HG02642 (cell line): Measurements from ENCODE around the gene USP6NL.
"Not testable (repeated sequence)": the region's sequence is repeated elsewhere in the genome, so short reads cannot be mapped to it uniquely, and the experiment has no call there.

Experiments
- ATAC-seq: cut with Tn5 transposase; IDR thresholded peaks from one replicate; pipeline ENCODE4 v1.9.1; 2021; ENCODE audit warnings: mild to moderate bottlenecking; ENCODE audit not compliant: unreplicated experiment, poor library complexity

USP6NL gene

DNA sequence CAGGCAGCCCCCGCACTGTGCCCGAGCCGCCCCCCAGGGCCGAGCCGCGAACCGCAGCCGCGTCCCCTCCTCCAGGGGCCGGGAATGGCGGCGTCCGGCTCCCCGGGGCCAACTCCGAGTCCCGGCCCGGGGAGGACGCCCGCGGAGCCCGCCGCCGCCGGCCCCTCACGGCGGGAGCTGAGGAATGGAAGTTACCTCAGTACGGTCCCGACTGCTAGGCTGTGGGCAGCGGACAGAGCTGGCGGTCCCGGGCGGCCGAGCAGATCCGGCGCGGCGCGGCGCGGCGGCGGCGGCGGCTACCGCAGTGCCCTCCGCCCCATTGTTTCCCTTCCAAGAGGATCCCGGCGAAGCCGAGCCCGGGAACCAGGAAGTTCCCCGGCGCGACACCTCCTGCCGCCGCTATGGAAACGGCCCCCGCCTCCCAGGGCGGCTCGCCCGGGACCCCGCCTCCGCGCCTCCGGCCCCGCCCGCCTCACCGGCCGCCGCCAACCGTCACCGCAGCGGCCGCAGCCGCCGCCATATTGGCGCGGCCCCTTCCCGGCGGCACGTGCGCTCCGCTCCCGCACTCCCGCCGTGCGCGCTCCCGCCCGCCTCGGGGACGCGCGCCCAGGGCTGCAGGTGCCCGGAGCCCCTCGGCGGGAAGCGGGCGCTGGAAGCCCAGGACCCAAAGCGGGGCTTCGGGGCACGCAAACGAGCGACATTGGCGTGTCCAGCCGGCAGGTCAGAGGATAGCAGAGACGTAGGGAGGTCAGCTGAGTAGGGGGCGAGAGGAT is at the start of gene USP6NL:
Gene USP6NL, minus strand, starts transcription at position 403 of the 773 bp plus-strand sequence. CDS start 14,016 bp downstream, outside the sequence.
- ATAC-seq, result peak; percentile 77

GRCh38 chr10:11658801-11659368 is 47.4 kb upstream of the USP6NL start:
- ATAC-seq, result no peak

DNA sequence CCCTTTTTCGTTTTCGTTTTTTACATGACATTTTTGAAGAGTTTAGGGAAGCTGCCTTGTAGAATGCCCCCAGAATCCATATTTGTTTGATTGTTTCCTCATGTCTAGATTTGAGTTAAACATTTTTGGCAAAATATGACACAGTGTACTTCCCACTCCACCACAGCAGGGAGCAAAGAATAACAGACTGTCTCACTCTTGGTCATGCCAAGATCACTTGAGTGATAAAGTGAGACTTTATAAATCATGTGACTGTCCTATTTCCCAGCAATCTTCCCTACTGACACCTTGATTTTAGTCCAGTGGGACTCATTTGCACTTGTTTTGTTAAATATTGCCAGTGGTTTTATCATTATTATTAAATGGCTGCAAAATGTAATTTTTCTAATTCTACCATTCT is 44.4 kb upstream of the USP6NL start:
- ATAC-seq, result no peak

GRCh38 chr10:11654659-11655058 is 43.2 kb upstream of the USP6NL start:
- no peak for ATAC-seq

DNA sequence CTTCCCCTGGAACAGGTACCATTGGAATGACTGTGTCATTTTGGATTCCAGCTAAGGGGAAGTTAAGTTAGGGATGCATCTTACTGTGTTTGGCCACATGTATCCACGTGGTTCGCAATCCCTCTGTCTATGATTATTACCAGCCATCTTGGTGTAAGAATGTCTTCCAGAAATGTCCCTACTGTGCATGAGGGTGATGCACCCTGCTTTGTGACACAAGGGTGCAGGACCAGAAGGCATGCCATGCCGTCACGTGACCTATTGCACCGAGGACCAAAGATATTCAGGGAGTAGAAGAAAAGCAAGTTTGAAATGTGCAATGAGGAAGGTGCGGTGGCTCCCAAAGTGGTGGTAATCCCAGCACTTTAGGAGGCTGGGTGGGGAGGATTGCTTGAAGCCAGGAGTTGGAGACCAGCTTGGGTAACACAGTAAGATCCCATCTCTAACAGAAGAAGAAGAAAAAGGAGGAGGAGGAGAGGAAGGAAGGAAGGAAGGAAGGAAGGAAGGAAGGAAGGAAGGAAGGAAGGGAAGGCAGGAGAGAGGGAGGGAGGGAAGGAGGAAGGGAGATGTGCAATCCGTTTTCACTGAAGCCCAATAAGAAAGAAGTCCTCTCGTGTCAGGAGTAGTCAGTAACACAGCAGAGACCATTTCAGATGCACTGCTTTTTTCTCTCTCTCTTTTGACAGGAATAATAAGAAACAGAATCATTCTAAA is 42.5 kb upstream of the USP6NL start:
- ATAC-seq, result no peak

GRCh38 chr10:11647676-11648075 is 36.2 kb upstream of the USP6NL start:
- ATAC-seq, result no peak

DNA sequence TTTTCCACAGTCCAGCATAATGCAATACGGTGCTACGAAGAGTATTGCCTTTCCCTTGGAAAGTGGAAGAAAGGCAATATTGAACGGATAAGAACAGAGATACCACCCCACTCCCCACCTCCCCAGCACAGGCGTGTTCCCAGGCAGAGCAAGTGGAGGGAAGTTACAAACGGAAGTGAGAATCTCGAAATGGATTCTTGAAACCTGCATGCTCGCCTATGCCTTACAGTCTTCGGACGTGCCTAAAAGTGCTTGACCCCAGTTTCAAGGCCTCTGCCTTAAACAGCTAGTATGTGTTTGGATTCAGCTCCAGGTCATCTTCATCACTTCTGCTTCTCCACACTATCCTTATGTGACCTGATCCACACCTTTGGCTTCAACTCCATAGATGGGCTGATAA is 35.0 kb upstream of the USP6NL start:
- no peak for ATAC-seq

DNA sequence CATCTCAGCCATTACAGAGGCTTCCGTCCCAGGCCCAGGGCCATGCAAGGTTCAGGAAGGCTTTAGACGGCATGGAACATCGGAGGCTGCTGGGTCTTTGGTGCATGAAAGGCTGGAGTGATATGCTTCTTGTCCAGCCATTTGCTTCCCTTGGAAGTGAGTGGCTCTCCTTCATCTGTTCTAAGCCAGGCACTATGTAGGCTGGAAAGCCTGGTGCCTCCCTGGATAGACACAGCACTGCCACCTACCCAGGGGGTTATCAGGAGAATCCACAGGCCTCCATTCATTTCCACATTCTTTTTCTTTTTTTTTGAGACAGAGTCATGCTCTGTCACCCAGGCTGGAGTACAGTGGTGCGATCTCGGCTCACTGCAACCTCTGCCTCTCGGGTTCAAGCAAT is 31.6 kb upstream of the USP6NL start:
- ATAC-seq, result no peak

- no peak for ATAC-seq
These were observed 31.1 kb upstream of the USP6NL start for GRCh38 chr10:11642566-11642965.

- ATAC-seq, result no peak
These were observed 28.7 kb upstream of the USP6NL start for GRCh38 chr10:11639849-11640764.

DNA sequence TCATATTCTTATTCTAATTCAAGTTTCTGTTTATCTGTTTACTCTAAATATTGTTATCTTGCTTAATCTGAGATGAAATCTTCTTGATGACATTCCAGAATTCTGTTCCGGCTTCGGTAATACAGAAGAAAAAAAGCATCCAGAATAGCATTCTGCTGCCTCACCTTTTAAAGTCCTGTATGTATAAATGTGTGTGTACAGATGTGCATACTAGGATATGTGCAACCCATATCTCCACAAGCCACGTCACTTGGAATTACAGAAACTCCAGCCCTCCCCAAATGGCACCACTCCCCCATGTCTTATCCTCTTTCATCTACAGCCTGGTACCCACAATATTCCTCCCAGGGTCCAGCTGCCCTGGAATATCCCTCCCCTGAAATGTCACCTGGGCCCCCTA is 27.9 kb upstream of the USP6NL start:
- ATAC-seq, result no peak

DNA sequence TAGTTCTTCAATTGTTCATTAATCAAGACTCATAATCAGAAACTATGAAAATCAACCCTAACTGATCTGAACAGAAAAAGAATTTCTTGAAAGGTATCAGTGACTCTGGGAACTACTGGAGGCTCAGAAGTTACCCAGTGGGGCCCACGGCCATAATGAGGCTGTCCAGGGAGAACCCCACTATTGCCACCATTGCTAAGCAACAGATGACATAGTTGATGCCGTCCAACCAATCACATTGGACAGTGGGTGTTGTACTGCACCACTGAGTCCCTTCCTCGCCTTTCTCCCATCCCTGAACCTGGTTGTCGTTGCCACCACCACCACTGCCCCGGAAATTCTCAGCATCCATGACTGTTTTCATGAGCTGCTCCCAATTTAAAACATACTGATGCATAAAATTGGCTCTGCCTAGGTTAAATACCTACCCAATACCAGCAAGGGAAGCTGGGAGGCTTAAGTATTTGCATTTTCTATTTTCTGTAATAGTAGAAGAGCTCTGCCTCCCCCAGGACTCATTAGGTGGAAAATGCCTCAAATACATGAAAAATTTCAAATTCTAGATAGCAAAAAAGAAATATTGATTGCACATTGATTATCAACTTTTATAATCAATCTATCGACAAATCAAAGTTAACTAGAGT is 26.7 kb upstream of the USP6NL start:
- ATAC-seq, result peak; percentile 95

DNA sequence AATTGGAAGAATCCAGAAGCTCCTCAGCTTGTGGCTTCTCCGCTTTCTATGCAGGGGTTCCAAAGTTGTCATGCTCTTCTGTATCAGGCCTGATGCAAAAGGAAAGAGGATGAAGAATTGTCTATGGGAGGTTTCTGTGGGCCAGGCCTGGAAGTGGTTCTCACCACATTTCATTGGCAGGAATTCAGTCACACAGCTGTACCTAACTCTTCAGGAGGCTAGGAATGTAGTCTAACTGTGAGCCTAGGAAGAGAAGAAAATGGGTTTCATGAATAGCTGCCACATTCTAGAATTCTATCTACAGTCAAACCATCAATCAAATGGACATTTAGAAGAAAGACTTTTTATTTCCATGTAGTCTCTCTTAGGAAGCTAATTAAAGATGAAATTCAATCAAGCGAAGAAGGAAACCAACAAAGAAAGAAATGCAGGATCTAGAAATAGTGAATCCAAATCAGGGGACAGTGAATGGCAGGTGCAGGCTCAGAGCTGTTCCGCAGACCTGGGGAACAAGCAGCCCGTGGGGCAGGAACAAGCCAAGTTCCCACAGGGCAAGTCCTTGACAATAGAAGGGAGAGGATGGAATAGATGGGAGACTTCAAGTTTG is 25.4 kb upstream of the USP6NL start:
- no peak for ATAC-seq

GRCh38 chr10:11631890-11632587 is 20.6 kb upstream of the USP6NL start:
- ATAC-seq, result peak; percentile 96

DNA sequence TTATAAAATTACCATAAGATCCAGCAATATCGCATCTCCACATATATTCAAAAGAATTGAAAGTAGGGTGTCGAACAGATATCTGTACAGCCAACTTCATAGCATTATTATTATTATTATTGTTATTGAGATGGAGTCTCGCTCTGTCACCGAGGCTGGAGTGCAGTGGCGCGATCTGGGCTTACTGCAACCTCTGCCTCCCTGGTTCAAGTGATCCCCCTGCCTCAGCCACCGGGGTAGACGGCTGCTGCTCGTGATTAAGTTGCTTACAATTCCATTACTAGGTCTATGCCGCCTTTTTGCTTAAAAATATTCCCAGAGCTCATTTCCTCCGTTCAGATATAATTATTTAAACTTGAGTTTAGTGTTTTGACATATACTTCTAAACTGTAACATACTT is 19.8 kb upstream of the USP6NL start:
- no peak for ATAC-seq

GRCh38 chr10:11629731-11630130 is 18.3 kb upstream of the USP6NL start:
- no peak for ATAC-seq

GRCh38 chr10:11627941-11628340 is 16.5 kb upstream of the USP6NL start:
- not testable (repeated sequence) for ATAC-seq

DNA sequence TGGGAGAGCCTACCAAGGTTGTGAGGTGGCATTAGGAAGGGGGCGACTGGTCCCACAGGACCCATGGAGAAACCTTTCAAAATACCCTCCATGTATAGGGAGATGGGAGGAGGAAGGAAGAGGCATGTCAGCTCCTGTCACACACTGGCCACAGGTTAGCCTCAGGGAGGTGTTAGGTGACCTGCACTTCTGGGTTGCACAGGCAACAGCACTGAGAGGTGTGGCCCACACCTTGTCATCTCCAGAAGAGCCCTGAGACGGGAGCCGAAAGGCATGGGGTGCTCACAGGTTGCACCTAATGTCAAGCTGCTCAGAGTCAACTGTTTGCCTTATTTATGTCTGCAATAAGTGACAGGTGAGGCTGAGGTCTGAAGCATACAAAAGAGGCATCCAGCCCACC is 14.6 kb upstream of the USP6NL start:
- ATAC-seq, result no peak
